WTC11 (cell line): Measurements from ENCODE around the gene COL13A1. TPM values are rescaled to one million over a fixed set of nuclear protein-coding genes. Genes with fewer than 3 reads are reported as not detected.

ENCODE experiments used
- ATAC-seq: fragments of 200-7000 bp; cut with Tn5 transposase; 2 replicates; pipeline ENCODE4 v1.10.0; 2021; ENCODE audit warnings: mild to moderate bottlenecking, moderate library complexity
- CTCF ChIA-PET: fragments of 300-600 bp; sonication (Branson Sonifier 250); formaldehyde crosslinking; loops from one replicate; lab custom pipeline; 2021; ENCODE audit warnings: antibody characterized with exemption; lab: Charles Lee
- POLR2A ChIA-PET: fragments of 350-600 bp; sonication (Branson Sonifier 250); formaldehyde crosslinking; loops from one replicate; lab custom pipeline; 2021; ENCODE audit warnings: antibody characterized with exemption; lab: Charles Lee
- DNase-seq: peaks from one replicate; pipeline ENCODE4 v3.0.0; 2021; ENCODE audit warnings: low spot score
- H3K27ac Mint-ChIP-seq: 2 replicates; pipeline ENCODE4 v1.8.0; 2021; ENCODE audit warnings: mixed read lengths
- H3K27me3 Mint-ChIP-seq: 2 replicates; pipeline ENCODE4 v1.8.0; 2021; ENCODE audit warnings: low read depth, mild to moderate bottlenecking, moderate library complexity, mixed read lengths
- H3K36me3 Mint-ChIP-seq: 2 replicates; pipeline ENCODE4 v1.8.0; 2021; ENCODE audit warnings: mixed read lengths
- H3K4me1 Mint-ChIP-seq: 2 replicates; pipeline ENCODE4 v1.8.0; 2022; ENCODE audit warnings: mixed read lengths
- H3K4me3 Mint-ChIP-seq: 2 replicates; pipeline ENCODE4 v1.8.0; 2021; ENCODE audit warnings: mild to moderate bottlenecking, moderate library complexity, mixed read lengths
- H3K9me3 Mint-ChIP-seq: 2 replicates; pipeline ENCODE4 v1.8.0; 2021; ENCODE audit warnings: mixed read lengths
- ATF1 ChIP-seq: sonication (generic); formaldehyde crosslinking; IDR thresholded peaks from 2 replicates; pipeline ENCODE4 v1.8.1; 2023; ENCODE audit warnings: mild to moderate bottlenecking, moderate library complexity, missing genetic modification reagents
- CREB1 ChIP-seq: sonication (generic); formaldehyde crosslinking; IDR thresholded peaks from 2 replicates; pipeline ENCODE4 v1.8.0; 2023; ENCODE audit warnings: mild to moderate bottlenecking, missing genetic modification reagents
- E2F1 ChIP-seq: sonication (generic); formaldehyde crosslinking; IDR thresholded peaks from 2 replicates; pipeline ENCODE4 v1.8.0; 2022; ENCODE audit warnings: mild to moderate bottlenecking, missing genetic modification reagents
- ESRRA ChIP-seq: sonication (generic); formaldehyde crosslinking; IDR thresholded peaks from 2 replicates; pipeline ENCODE4 v1.8.1; 2022; ENCODE audit warnings: mild to moderate bottlenecking, missing genetic modification reagents, borderline replicate concordance
- GABPB1 ChIP-seq: sonication (generic); formaldehyde crosslinking; IDR thresholded peaks from 2 replicates; pipeline ENCODE4 v1.8.1; 2023; ENCODE audit warnings: mild to moderate bottlenecking, missing genetic modification reagents
- GTF2I ChIP-seq: fragments of 250-450 bp; sonication (Bioruptor Pico); conservative IDR thresholded peaks from 2 replicates; pipeline ENCODE4 v1.4.0; 2021; ENCODE audit warnings: mild to moderate bottlenecking
- IRF1 ChIP-seq: sonication (generic); formaldehyde crosslinking; IDR thresholded peaks from 2 replicates; pipeline ENCODE4 v1.8.0; 2023; ENCODE audit warnings: missing genetic modification reagents
- IRF2 ChIP-seq: sonication (generic); formaldehyde crosslinking; IDR thresholded peaks from 2 replicates; pipeline ENCODE4 v1.8.0; 2022; ENCODE audit warnings: low read depth, missing genetic modification reagents, borderline replicate concordance
- MXD4 ChIP-seq: fragments of 250-450 bp; sonication (Bioruptor Pico); IDR thresholded peaks from 2 replicates; pipeline ENCODE4 v1.8.0; 2021; ENCODE audit warnings: mild to moderate bottlenecking, moderate library complexity, borderline replicate concordance
- MYBL2 ChIP-seq: sonication (generic); formaldehyde crosslinking; IDR thresholded peaks from 2 replicates; pipeline ENCODE4 v1.8.1; 2023; ENCODE audit warnings: mild to moderate bottlenecking, moderate library complexity, missing genetic modification reagents
- NR3C1 ChIP-seq: sonication (generic); formaldehyde crosslinking; conservative IDR thresholded peaks from 2 replicates; pipeline ENCODE4 v1.8.1; 2023; ENCODE audit warnings: low read depth, mild to moderate bottlenecking, missing genetic modification reagents
- OVOL2 ChIP-seq: fragments of 250-450 bp; sonication (Bioruptor Pico); IDR thresholded peaks from 2 replicates; pipeline ENCODE4 v1.9.0; 2021; ENCODE audit warnings: mild to moderate bottlenecking, borderline replicate concordance
- PRDM15 ChIP-seq: sonication (generic); formaldehyde crosslinking; IDR thresholded peaks from 2 replicates; pipeline ENCODE4 v1.8.0; 2022; ENCODE audit warnings: missing genetic modification reagents
- SOX15 ChIP-seq: fragments of 250-450 bp; sonication (Bioruptor Pico); IDR thresholded peaks from 2 replicates; pipeline ENCODE4 v1.9.0; 2021; ENCODE audit warnings: mild to moderate bottlenecking
- TEAD4 ChIP-seq: sonication (generic); formaldehyde crosslinking; IDR thresholded peaks from 2 replicates; pipeline ENCODE4 v1.8.0; 2022; ENCODE audit warnings: mild to moderate bottlenecking, missing genetic modification reagents
- ZBTB21 ChIP-seq: sonication (generic); formaldehyde crosslinking; IDR thresholded peaks from 2 replicates; pipeline ENCODE4 v1.8.1; 2023; ENCODE audit warnings: mild to moderate bottlenecking, missing genetic modification reagents, borderline replicate concordance
- ZNF232 ChIP-seq: sonication (generic); formaldehyde crosslinking; IDR thresholded peaks from 2 replicates; pipeline ENCODE4 v1.8.0; 2022; ENCODE audit warnings: mild to moderate bottlenecking, missing genetic modification reagents
- ZNF317 ChIP-seq: sonication (generic); formaldehyde crosslinking; IDR thresholded peaks from 2 replicates; pipeline ENCODE4 v1.8.1; 2023; ENCODE audit warnings: low read depth, mild to moderate bottlenecking, moderate library complexity, missing genetic modification reagents, borderline replicate concordance
- ZNF396 ChIP-seq: fragments of 250-450 bp; sonication (Bioruptor Pico); IDR thresholded peaks from 2 replicates; pipeline ENCODE4 v1.8.0; 2021; ENCODE audit warnings: mild to moderate bottlenecking, moderate library complexity, borderline replicate concordance
- total RNA-seq: library from RNA; stranded (reverse); gene quantifications from 3 replicates; pipeline ENCODE4 v1.2.3, GENCODE V29; 2021
- TF ChIP-seq, protein P1 (sequence below): sonication (generic); formaldehyde crosslinking; IDR thresholded peaks from 2 replicates; pipeline ENCODE4 v1.8.1; 2023; ENCODE audit warnings: mild to moderate bottlenecking, missing genetic modification reagents
- TF ChIP-seq, protein P2 (sequence below): sonication (generic); formaldehyde crosslinking; IDR thresholded peaks from 2 replicates; pipeline ENCODE4 v1.8.1; 2022; ENCODE audit warnings: low read depth, missing genetic modification reagents, borderline replicate concordance
- TF ChIP-seq, protein P3 (sequence below): sonication (generic); formaldehyde crosslinking; IDR thresholded peaks from 2 replicates; pipeline ENCODE4 v1.8.1; 2022; ENCODE audit warnings: low read depth, mild to moderate bottlenecking, moderate library complexity, missing genetic modification reagents, borderline replicate concordance
- TF ChIP-seq, protein P4 (sequence below): sonication (generic); formaldehyde crosslinking; IDR thresholded peaks from 2 replicates; pipeline ENCODE4 v1.8.0; 2022; ENCODE audit warnings: mild to moderate bottlenecking, missing genetic modification reagents

Gene COL13A1
- total RNA-seq, 1 experiment from 2014 or later: 7.1 TPM

DNA sequence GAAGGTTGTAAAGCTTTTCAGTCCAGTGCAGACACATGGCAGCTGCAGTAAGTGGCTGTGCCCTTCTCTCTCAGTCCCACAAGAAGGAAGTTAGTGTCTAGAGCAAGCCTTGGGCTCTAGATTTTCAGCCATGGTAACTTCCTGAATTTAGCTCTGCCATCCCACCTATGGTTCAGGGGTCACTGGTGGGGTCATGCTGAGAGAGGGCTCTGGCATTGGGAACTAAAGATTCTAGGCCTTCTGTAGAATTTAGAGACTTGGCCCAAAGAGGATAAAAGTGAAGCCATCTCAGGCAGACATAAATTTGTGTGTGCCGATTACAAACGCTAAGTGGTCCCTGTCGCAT is 113.5 kb downstream of the COL13A1 start:
- Mint-ChIP-seq H3K27me3 (peaks cover 3% of the 10 kb centered on the region; the same call in 1 of the 2 replicates), H3K9me3 (no peaks in the 10 kb centered on the region), H3K4me1 (peaks cover 23% of the 10 kb centered on the region)
- DNase-seq (no peak), ATAC-seq (no peak)
- TF ChIP-seq MXD4 (CRISPR knock-in tag) (no peak), IRF1 (no peak), GTF2I (CRISPR knock-in tag) (no peak), IRF2 (CRISPR knock-in tag) (no peak), ATF1 (CRISPR knock-in tag) (no peak), OVOL2 (CRISPR knock-in tag) (no peak), TEAD4 (CRISPR knock-in tag) (no peak), GABPB1 (no peak), ZNF317 (CRISPR knock-in tag) (no peak), SOX15 (CRISPR knock-in tag) (no peak), NR3C1 (CRISPR knock-in tag) (no peak), ZNF396 (CRISPR knock-in tag) (no peak), CREB1 (CRISPR knock-in tag) (no peak), MYBL2 (CRISPR knock-in tag) (no peak), PRDM15 (CRISPR knock-in tag) (no peak)
- TF ChIP-seq, protein P1, sequence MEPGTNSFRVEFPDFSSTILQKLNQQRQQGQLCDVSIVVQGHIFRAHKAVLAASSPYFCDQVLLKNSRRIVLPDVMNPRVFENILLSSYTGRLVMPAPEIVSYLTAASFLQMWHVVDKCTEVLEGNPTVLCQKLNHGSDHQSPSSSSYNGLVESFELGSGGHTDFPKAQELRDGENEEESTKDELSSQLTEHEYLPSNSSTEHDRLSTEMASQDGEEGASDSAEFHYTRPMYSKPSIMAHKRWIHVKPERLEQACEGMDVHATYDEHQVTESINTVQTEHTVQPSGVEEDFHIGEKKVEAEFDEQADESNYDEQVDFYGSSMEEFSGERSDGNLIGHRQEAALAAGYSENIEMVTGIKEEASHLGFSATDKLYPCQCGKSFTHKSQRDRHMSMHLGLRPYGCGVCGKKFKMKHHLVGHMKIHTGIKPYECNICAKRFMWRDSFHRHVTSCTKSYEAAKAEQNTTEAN (CRISPR knock-in tag): no peak
- TF ChIP-seq, protein P2, sequence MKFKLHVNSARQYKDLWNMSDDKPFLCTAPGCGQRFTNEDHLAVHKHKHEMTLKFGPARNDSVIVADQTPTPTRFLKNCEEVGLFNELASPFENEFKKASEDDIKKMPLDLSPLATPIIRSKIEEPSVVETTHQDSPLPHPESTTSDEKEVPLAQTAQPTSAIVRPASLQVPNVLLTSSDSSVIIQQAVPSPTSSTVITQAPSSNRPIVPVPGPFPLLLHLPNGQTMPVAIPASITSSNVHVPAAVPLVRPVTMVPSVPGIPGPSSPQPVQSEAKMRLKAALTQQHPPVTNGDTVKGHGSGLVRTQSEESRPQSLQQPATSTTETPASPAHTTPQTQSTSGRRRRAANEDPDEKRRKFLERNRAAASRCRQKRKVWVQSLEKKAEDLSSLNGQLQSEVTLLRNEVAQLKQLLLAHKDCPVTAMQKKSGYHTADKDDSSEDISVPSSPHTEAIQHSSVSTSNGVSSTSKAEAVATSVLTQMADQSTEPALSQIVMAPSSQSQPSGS: no peak
- TF ChIP-seq, all 79 proteins: peak for 0
- ChIA-PET POLR2A (interaction anchor here (0.6 to 0.9 kb wide), 2 partner anchors 151 to 224 kb away, joined by 4 to 5 read pairs; no protein-coding TSS in a partner anchor), CTCF (interaction anchor here (0.6 to 9.2 kb wide), 75 partner anchors 10 to 450 kb away, joined by 3 to 316 read pairs (median 6); partner anchors contain the start of genes COL13A1 and TYSND1)
- H3K27ac Mint-ChIP-seq: no peak overlapping the region
- no peak overlapping the region for H3K4me3 Mint-ChIP-seq
- no peaks in the 10 kb centered on the region for H3K36me3 Mint-ChIP-seq

- POLR2A ChIA-PET: no interaction called here
- no peak overlapping the region for H3K4me3 Mint-ChIP-seq
- ATAC-seq (no peak), DNase-seq (no peak)
- H3K9me3 Mint-ChIP-seq: no peaks in the 10 kb centered on the region
- H3K27ac Mint-ChIP-seq: no peak overlapping the region
- peaks cover 23% of the 10 kb centered on the region for H3K4me1 Mint-ChIP-seq
- no peaks in the 10 kb centered on the region for H3K36me3 Mint-ChIP-seq
- CTCF ChIA-PET: interaction anchor here (1.0 to 9.2 kb wide), 12 partner anchors 15 to 188 kb away, joined by 3 to 316 read pairs (median 36); no protein-coding TSS in a partner anchor
- peaks cover 3% of the 10 kb centered on the region; the same call in 1 of the 2 replicates for H3K27me3 Mint-ChIP-seq
- TF ChIP-seq, protein P3, sequence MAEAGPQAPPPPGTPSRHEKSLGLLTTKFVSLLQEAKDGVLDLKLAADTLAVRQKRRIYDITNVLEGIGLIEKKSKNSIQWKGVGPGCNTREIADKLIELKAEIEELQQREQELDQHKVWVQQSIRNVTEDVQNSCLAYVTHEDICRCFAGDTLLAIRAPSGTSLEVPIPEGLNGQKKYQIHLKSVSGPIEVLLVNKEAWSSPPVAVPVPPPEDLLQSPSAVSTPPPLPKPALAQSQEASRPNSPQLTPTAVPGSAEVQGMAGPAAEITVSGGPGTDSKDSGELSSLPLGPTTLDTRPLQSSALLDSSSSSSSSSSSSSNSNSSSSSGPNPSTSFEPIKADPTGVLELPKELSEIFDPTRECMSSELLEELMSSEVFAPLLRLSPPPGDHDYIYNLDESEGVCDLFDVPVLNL (CRISPR knock-in tag): no peak
- TF ChIP-seq ZBTB21 (no peak), ATF1 (CRISPR knock-in tag) (no peak), TEAD4 (CRISPR knock-in tag) (no peak), NR3C1 (CRISPR knock-in tag) (no peak), ZNF232 (CRISPR knock-in tag) (no peak), ESRRA (no peak), IRF1 (no peak), E2F1 (CRISPR knock-in tag) (no peak)
- TF ChIP-seq, protein P4, sequence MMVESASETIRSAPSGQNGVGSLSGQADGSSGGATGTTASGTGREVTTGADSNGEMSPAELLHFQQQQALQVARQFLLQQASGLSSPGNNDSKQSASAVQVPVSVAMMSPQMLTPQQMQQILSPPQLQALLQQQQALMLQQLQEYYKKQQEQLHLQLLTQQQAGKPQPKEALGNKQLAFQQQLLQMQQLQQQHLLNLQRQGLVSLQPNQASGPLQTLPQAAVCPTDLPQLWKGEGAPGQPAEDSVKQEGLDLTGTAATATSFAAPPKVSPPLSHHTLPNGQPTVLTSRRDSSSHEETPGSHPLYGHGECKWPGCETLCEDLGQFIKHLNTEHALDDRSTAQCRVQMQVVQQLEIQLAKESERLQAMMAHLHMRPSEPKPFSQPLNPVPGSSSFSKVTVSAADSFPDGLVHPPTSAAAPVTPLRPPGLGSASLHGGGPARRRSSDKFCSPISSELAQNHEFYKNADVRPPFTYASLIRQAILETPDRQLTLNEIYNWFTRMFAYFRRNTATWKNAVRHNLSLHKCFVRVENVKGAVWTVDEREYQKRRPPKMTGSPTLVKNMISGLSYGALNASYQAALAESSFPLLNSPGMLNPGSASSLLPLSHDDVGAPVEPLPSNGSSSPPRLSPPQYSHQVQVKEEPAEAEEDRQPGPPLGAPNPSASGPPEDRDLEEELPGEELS (CRISPR knock-in tag): no peak
Observed at GRCh38 chr10:69916118-69916517, 114.4 kb downstream of the COL13A1 start.
